Measurements from ENCODE around the gene MAD1L1.

MAD1L1 gene

GRCh38 chr7:1994931-1995330, 237.8 kb downstream of the MAD1L1 start:
- DNase-seq: no peak

DNA sequence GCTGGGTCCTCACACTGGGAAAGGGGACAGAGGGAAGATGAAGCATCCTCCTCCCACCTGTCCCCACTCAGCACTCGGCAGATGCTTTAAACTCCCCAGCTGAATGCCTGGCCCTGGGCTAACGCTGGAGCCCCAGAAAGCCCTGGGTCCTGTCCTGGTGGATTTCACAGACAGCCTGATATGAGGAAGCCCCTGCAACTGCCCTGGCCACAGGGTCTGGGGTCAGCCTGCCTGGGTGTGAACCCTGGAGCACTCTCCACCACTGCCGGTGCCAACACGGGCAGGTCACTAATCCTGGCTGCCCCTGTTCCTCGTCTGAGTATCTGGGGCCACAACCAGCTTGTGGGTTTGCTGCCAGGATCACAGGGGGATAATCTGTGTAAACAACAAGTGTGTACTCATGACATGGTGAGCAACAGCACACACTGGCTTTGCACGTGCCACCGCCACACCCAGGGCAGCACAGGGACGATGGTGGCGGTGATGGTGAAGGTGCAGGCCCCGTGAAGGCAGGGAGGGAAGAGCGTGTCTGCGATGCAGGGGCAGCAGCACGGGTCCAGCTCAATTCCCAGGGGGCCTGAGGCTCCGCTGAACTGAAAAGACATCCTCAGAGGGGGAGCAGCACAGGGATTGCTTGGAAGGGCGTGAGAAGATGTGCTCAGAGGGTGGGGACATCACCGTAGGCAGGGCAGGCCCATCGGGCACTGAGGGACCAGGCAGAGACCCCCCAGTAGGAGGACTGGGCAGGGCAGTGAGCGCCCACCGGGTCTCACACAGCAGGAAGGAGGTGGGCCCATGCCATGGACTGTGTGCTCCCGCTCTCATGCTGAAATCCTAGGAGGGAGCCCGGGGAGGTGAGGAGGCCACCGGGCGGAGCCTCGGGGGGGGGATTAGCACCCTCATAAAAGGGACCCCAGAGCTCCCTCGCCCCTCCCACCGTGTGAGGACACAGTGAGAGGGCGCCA, 238.7 kb downstream of the MAD1L1 start:
- DNase-seq: no peak

DNA sequence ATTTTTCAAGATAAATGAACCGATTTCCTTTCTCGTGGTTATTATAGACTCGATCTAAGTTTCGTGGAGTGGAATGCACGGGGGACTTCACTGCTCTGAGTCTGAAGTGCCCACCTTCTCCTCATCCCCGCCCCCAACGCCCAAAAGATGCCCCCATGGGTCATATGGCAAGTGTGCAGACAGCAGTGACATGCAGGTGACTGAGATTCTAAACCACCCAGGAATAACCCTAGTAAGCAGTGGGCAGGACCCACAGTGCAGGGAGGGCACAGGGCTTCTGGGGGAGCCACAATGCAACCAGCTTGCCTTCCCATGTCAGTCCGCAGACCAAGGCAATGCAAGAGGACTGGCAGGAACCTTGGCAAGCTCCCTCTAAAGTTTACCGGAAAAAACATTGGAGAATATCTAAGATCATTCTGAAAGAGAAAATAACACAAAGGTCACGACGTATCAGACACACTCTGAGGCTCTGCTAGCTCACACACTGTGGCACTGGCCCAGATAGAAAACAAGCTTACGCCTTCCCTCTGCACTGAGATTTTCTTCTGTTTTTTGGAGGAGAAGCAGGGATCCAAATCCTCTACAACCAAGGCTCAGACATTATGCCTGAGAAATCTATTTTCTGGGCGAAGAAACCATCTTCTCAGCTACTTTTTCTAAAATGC, 239.6 kb downstream of the MAD1L1 start:
- no peak for DNase-seq

- DNase-seq: no peak
Observed at GRCh38 chr7:1992554-1992953, 240.2 kb downstream of the MAD1L1 start.

DNA sequence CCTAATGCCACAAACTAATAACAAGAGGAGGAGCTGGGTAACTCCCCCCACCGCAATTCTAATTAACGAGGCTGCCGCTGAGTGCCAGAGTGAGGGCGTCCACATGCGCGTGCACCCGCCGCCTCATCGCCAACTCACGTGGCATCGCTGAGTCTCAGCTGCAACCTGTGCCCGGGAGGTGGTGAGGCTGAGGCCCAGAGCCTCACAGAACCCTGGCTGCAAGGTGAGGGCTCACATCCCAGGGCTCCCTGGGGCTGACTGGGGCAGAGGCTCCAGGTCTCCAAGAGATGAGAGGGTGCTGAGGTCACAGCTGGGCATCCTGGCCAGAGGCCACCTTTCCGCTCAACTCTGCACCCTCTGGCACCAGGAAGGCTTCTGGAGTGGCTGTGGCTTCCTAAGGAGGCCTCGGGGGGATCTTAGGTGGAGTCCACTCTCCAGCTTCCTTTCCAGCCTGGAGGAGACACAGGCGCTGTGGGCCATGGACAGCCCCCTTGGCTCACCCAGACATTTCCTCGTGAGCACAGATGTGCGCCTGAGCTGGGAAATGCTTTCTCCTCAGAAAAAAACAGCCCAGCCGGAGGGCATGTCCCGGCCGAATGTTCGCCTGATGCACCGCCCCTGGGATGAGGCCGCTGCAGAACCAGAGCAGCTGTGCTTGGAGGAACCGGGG, 242.6 kb downstream of the MAD1L1 start:
- no peak for DNase-seq

GRCh38 chr7:1989049-1989860, 243.5 kb downstream of the MAD1L1 start:
- no peak for DNase-seq

- no peak for DNase-seq
Observed at GRCh38 chr7:1988533-1988930, 244.2 kb downstream of the MAD1L1 start.

- no peak for DNase-seq
Observed at GRCh38 chr7:1987591-1988532, 244.9 kb downstream of the MAD1L1 start.

- DNase-seq: no peak
Observed at GRCh38 chr7:1987084-1987535, 245.6 kb downstream of the MAD1L1 start.

DNA sequence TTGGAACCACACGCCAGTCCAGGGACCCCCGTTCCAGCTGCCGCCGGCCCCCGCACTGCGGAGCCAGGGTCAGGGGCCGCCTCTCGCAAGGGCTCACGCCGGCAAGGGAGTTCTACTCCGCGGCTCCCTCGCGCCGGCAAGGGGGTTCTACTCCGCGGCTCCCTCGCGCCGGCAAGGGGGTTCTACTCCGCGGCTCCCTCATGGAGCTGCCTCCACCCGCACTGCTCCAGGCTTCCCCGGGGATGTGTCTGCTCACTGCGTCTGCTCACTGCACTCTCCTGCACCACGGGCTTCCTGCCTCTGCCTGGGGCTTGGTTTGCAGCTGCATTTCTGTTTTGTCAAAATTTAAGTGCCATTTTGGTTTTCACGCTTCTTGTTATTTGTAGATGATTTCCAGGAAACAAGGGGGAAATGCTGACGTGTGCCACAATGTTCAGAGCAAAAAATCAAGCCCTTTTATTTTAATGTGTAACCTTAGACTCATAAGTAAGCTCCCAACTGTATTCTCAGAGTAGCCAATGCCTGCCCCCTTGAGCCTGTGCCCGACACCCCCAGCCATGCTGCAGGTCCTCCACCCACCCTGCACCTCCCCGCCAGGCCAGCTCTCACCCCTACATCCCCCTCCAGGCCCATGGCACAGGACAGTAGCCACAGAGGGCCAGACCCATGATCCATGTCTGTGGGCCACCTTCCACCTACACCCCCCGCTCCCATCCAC, 246.2 kb downstream of the MAD1L1 start:
- peak; percentile 19 for DNase-seq

GRCh38 chr7:1985936-1986335, 246.8 kb downstream of the MAD1L1 start:
- DNase-seq: no peak

- DNase-seq: no peak
Observed at GRCh38 chr7:1985042-1985441, 247.7 kb downstream of the MAD1L1 start.

DNA sequence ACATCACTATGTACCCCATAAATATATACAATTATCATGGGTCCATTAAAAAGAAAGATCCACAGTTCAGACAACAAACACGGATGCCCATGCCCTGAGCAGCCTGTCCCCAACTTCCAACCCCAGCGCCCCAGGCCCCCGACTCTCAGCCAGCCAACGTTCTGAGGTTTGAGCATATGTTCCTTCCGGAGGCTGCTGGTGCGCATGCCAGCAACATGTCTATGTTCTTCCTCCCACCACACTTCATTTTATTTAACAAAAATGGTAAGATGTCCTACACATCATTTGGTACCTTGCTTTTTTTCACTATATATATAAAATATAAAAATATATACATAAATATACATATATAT, 250.9 kb downstream of the MAD1L1 start:
- DNase-seq: no peak

GRCh38 chr7:1981201-1981877, 251.4 kb downstream of the MAD1L1 start:
- no peak for DNase-seq

DNA sequence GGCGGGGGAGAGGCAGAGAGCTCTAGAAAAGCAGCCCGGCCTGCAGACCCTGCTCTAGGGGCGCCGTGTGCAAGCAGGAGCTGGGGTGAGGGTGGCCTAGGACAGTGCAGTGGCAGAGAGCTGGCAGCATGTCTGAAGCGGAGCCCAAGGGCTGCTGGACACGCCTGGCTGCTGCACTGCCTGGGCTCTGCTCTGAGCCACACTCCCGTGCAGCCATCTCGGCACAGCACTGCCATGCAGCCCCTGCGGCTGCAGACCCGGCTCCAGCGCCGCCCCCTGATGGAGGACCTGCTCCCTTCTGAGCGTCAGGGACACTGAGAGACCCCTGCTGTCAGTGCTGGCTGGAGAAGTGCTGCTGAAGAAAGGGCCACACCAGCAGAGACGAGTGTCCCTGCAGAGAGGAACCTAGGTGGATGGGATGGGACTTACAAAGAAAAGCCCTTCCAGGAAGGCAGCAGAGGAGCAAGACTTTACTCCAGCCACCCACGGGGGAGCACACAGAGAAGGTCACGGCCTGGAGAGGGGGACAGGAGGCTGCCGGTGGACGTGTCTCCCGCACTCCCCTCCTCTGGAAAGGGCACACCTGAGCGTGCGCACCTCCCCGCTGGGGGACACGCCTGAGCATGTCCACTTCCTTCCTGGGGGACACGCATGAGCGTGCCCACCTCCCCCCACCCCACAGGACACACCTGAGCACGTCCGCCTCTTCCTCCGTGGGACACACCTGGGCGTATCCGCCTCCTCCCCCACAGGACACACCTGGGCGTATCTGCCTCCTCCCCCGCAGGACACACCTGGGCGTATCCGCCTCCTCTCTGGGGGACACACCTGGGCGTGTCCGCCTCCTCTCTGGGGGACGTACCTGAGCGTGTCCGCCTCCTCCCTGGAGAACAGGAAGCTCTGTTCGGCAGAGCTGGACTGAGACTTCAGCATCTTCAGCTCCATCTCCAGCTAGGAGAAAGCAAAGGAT, 252.9 kb downstream of the MAD1L1 start:
- no peak for DNase-seq

GRCh38 chr7:1978656-1979590, 253.8 kb downstream of the MAD1L1 start:
- DNase-seq: no peak

- no peak for DNase-seq
Observed at GRCh38 chr7:1977876-1978441, 254.8 kb downstream of the MAD1L1 start.
